GM21737 (cell line): ENCODE measurements around the gene MRPS2.
"Not testable (repeated sequence)": the region's sequence is repeated elsewhere in the genome, so short reads cannot be mapped to it uniquely, and the experiment has no call there.

ENCODE experiments used
- ATAC-seq: cut with Tn5 transposase; IDR thresholded peaks from one replicate; pipeline ENCODE4 v1.9.1; 2021; ENCODE audit warnings: mild to moderate bottlenecking, moderate library complexity; ENCODE audit not compliant: unreplicated experiment

MRPS2 gene

GRCh38 chr9:135530146-135530545 lies 29.7 kb downstream of the MRPS2 start:
- no peak for ATAC-seq

- ATAC-seq, result no peak
These were observed 30.6 kb downstream of the MRPS2 start for GRCh38 chr9:135531096-135531495.

- ATAC-seq, result no peak
These were observed 32.6 kb downstream of the MRPS2 start for GRCh38 chr9:135533113-135533512.

- no peak for ATAC-seq
These were observed 33.2 kb downstream of the MRPS2 start for GRCh38 chr9:135533674-135534073.

GRCh38 chr9:135534192-135534711 lies 33.8 kb downstream of the MRPS2 start:
- not testable (repeated sequence) for ATAC-seq

GRCh38 chr9:135534826-135535225 lies 34.3 kb downstream of the MRPS2 start:
- ATAC-seq, result not testable (repeated sequence)

- ATAC-seq, result not testable (repeated sequence)
These were observed 35.1 kb downstream of the MRPS2 start for GRCh38 chr9:135535631-135536030.

GRCh38 chr9:135536216-135536615 lies 35.7 kb downstream of the MRPS2 start:
- no peak for ATAC-seq

GRCh38 chr9:135543262-135543894 lies 42.9 kb downstream of the MRPS2 start:
- not testable (repeated sequence) for ATAC-seq

- ATAC-seq, result no peak
These were observed 44.6 kb downstream of the MRPS2 start for GRCh38 chr9:135544981-135545635.

GRCh38 chr9:135545646-135546176 lies 45.2 kb downstream of the MRPS2 start, which contains the start of gene OBP2A:
Gene OBP2A (plus strand): TSS chr9:135546126. CDS start chr9:135546181, 55 bp downstream.
- ATAC-seq, result not testable (repeated sequence)

- ATAC-seq, result not testable (repeated sequence)
These were observed 46.5 kb downstream of the MRPS2 start for GRCh38 chr9:135546792-135547617.

- ATAC-seq, result no peak
These were observed 47.6 kb downstream of the MRPS2 start for GRCh38 chr9:135547756-135548736.

GRCh38 chr9:135549478-135550343 lies 49.2 kb downstream of the MRPS2 start:
- not testable (repeated sequence) for ATAC-seq

GRCh38 chr9:135550344-135550918 lies 49.9 kb downstream of the MRPS2 start:
- ATAC-seq, result no peak

GRCh38 chr9:135551031-135551430 lies 50.5 kb downstream of the MRPS2 start:
- ATAC-seq, result no peak

GRCh38 chr9:135551456-135551855 lies 51.0 kb downstream of the MRPS2 start:
- ATAC-seq, result no peak

- ATAC-seq, result no peak
These were observed 51.7 kb downstream of the MRPS2 start for GRCh38 chr9:135552021-135552697.
